ENCODE results near the gene FOXR1.
A peak's percentile ranks its signal among the peaks of the same experiment; 100 is the strongest.

FOXR1 gene

GRCh38 chr11:119026970-119027369 lies 55.4 kb downstream of the FOXR1 start:
- no peak for DNase-seq (ENCODE audit: low read depth)

- DNase-seq (ENCODE audit: low read depth) = no peak
These were observed 56.2 kb downstream of the FOXR1 start for GRCh38 chr11:119027561-119028345.

GRCh38 chr11:119028346-119029068 lies 56.9 kb downstream of the FOXR1 start:
- no peak for DNase-seq (ENCODE audit: low read depth)

GRCh38 chr11:119029069-119029339 lies 57.4 kb downstream of the FOXR1 start:
- DNase-seq (ENCODE audit: low read depth) = no peak

- no peak for DNase-seq (ENCODE audit: low read depth)
These were observed 57.9 kb downstream of the FOXR1 start for GRCh38 chr11:119029340-119030028.

GRCh38 chr11:119030029-119030328 lies 58.4 kb downstream of the FOXR1 start:
- DNase-seq (ENCODE audit: low read depth) = no peak

GRCh38 chr11:119030329-119031047 lies 58.9 kb downstream of the FOXR1 start, which contains the start of gene SLC37A4:
Gene SLC37A4, minus strand, starts transcription at chr11:119030877.
- peak; percentile 99 for DNase-seq (ENCODE audit: low read depth)

Data from stimulated activated CD8-positive, alpha-beta memory T cell treated with anti-CD3 and anti-CD28 coated beads, Interleukin-12 subunit alpha, Interleukin-12 subunit beta, amount 100 ng/mL, for 1 hour (primary cell).